ENCODE results near the gene ZKSCAN2.

The ZKSCAN2 gene

GRCh38 chr16:25199457-25199856, 58.2 kb downstream of the ZKSCAN2 start:
- ChIA-PET POLR2A (no interaction called here), CTCF (no interaction called here)
- TF ChIP-seq PKNOX1 (IDR thresholded peaks at IDR 0.05) (no peak), SP1 (IDR thresholded peaks at IDR 0.05) (no peak), SUZ12 (IDR thresholded peaks at IDR 0.05) (no peak), ARNT (IDR thresholded peaks at IDR 0.05) (no peak), CTBP1 (IDR thresholded peaks at IDR 0.05; ENCODE audit: borderline replicate concordance) (no peak), ZNF384 (IDR thresholded peaks at IDR 0.05) (no peak), HDGF (IDR thresholded peaks at IDR 0.05; ENCODE audit: borderline replicate concordance) (no peak), FOXM1 (IDR thresholded peaks at IDR 0.05; ENCODE audit: borderline replicate concordance) (no peak), BHLHE40 (IDR thresholded peaks at IDR 0.05; ENCODE audit: borderline replicate concordance) (no peak), NFRKB (IDR thresholded peaks at IDR 0.05) (no peak), TARDBP (IDR thresholded peaks at IDR 0.05) (no peak), FOXA1 (IDR thresholded peaks at IDR 0.05) (no peak), FOXK2 (IDR thresholded peaks at IDR 0.05) (no peak)
- no peak for DNase-seq (ENCODE audit: extremely low spot score)

- no peak for DNase-seq (ENCODE audit: extremely low spot score)
- ChIA-PET POLR2A (no interaction called here), CTCF (interaction anchor here (2.4 kb wide), 1 partner anchor 28 kb away, joined by 9 read pairs; no protein-coding TSS in a partner anchor)
- TF ChIP-seq FOXM1 (IDR thresholded peaks at IDR 0.05; ENCODE audit: borderline replicate concordance) (no peak), BHLHE40 (IDR thresholded peaks at IDR 0.05; ENCODE audit: borderline replicate concordance) (no peak), FOXK2 (IDR thresholded peaks at IDR 0.05) (no peak), FOXA1 (IDR thresholded peaks at IDR 0.05) (no peak), SP1 (IDR thresholded peaks at IDR 0.05) (no peak), CTBP1 (IDR thresholded peaks at IDR 0.05; ENCODE audit: borderline replicate concordance) (no peak), HDGF (IDR thresholded peaks at IDR 0.05; ENCODE audit: borderline replicate concordance) (no peak), ELF4 (IDR thresholded peaks at IDR 0.05) (no peak), LEF1 (IDR thresholded peaks at IDR 0.05; ENCODE audit: borderline replicate concordance) (no peak), ZNF384 (IDR thresholded peaks at IDR 0.05) (no peak), L3MBTL2 (conservative IDR thresholded peaks at IDR 0.05) (no peak), ARNT (IDR thresholded peaks at IDR 0.05) (no peak), PKNOX1 (IDR thresholded peaks at IDR 0.05) (no peak), NFRKB (IDR thresholded peaks at IDR 0.05) (no peak), TARDBP (IDR thresholded peaks at IDR 0.05) (no peak)
Measured at GRCh38 chr16:25198021-25198420, 59.6 kb downstream of the ZKSCAN2 start.

GRCh38 chr16:25194273-25194878, 63.3 kb downstream of the ZKSCAN2 start:
- TF ChIP-seq TARDBP (IDR thresholded peaks at IDR 0.05) = no peak
- no peak for TF ChIP-seq FOXK2 (IDR thresholded peaks at IDR 0.05)
- TF ChIP-seq LEF1 (IDR thresholded peaks at IDR 0.05; ENCODE audit: borderline replicate concordance) = no peak
- no peak for TF ChIP-seq FOXM1 (IDR thresholded peaks at IDR 0.05; ENCODE audit: borderline replicate concordance)
- TF ChIP-seq SP1 (IDR thresholded peaks at IDR 0.05) = no peak
- TF ChIP-seq CTBP1 (IDR thresholded peaks at IDR 0.05; ENCODE audit: borderline replicate concordance) = no peak
- no peak for TF ChIP-seq ARNT (IDR thresholded peaks at IDR 0.05)
- no peak for TF ChIP-seq ZNF384 (IDR thresholded peaks at IDR 0.05)
- TF ChIP-seq L3MBTL2 (conservative IDR thresholded peaks at IDR 0.05) = no peak
- no peak for TF ChIP-seq NFRKB (IDR thresholded peaks at IDR 0.05)
- no peak for TF ChIP-seq ELF4 (IDR thresholded peaks at IDR 0.05)
- no peak for TF ChIP-seq HDGF (IDR thresholded peaks at IDR 0.05; ENCODE audit: borderline replicate concordance)
- TF ChIP-seq BHLHE40 (IDR thresholded peaks at IDR 0.05; ENCODE audit: borderline replicate concordance) = no peak
- no peak for TF ChIP-seq FOXA1 (IDR thresholded peaks at IDR 0.05)
- TF ChIP-seq PKNOX1 (IDR thresholded peaks at IDR 0.05) = no peak
- ChIA-PET POLR2A (no interaction called here), CTCF (interaction anchor here (0.6 kb wide), 1 partner anchor 27 kb away, joined by 3 read pairs; no protein-coding TSS in a partner anchor)
- DNase-seq (ENCODE audit: extremely low spot score) = no peak

- CTCF ChIA-PET = interaction anchor here (1.1 kb wide), 1 partner anchor 33 kb away, joined by 4 read pairs; no protein-coding TSS in a partner anchor
Measured at GRCh38 chr16:25192096-25192495, 65.5 kb downstream of the ZKSCAN2 start.

More at GRCh38 chr16:25192096-25192495, 65.5 kb downstream of the ZKSCAN2 start:
- no peak for DNase-seq (ENCODE audit: extremely low spot score)
- TF ChIP-seq CTBP1 (IDR thresholded peaks at IDR 0.05; ENCODE audit: borderline replicate concordance) = no peak
- TF ChIP-seq PKNOX1 (IDR thresholded peaks at IDR 0.05) = no peak
- no peak for TF ChIP-seq L3MBTL2 (conservative IDR thresholded peaks at IDR 0.05)
- no peak for TF ChIP-seq ELF4 (IDR thresholded peaks at IDR 0.05)
- no peak for TF ChIP-seq SUZ12 (IDR thresholded peaks at IDR 0.05)
- no peak for TF ChIP-seq TARDBP (IDR thresholded peaks at IDR 0.05)
- TF ChIP-seq SP1 (IDR thresholded peaks at IDR 0.05) = no peak
- TF ChIP-seq FOXK2 (IDR thresholded peaks at IDR 0.05) = no peak
- TF ChIP-seq HDGF (IDR thresholded peaks at IDR 0.05; ENCODE audit: borderline replicate concordance) = no peak
- no peak for TF ChIP-seq LEF1 (IDR thresholded peaks at IDR 0.05; ENCODE audit: borderline replicate concordance)
- TF ChIP-seq FOXM1 (IDR thresholded peaks at IDR 0.05; ENCODE audit: borderline replicate concordance) = no peak
- TF ChIP-seq NFRKB (IDR thresholded peaks at IDR 0.05) = no peak
- TF ChIP-seq ZNF384 (IDR thresholded peaks at IDR 0.05) = no peak
- TF ChIP-seq ARNT (IDR thresholded peaks at IDR 0.05) = no peak
- TF ChIP-seq FOXA1 (IDR thresholded peaks at IDR 0.05) = no peak
- no peak for TF ChIP-seq BHLHE40 (IDR thresholded peaks at IDR 0.05; ENCODE audit: borderline replicate concordance)
- POLR2A ChIA-PET = no interaction called here

Measured in HEK293T (cell line).